Measurements from ENCODE around the gene CACNB2. TPM values are rescaled to one million over a fixed set of nuclear protein-coding genes. Genes with fewer than 3 reads are reported as not detected.

Gene CACNB2
- total and polyA plus RNA-seq, 2 donors (not counting 3 experiments of a cell fraction or from before 2014, with no cell fraction given), result not detected

DNA sequence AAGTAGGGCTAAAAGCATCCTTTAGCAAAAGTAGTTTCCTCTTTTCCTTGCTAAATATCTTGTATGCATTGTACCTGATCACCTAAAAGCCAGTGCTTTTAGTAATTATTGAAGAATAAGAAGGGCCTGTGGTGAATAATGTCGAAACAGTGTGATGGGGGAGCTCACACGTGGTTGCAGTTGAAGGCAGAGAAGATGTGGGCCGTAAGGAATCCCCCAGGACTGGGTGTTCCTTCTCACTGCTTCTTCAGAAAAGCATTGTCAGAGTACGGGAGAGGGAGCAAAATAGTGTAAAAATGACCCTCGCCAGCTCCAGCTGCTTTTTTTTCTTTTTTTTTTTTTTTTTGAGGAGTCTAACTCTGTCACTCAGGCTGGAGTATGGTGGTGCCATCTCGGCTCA lies 310.1 kb downstream of the CACNB2 start:
- Histone ChIP-seq H3K27ac (ENCODE audit: insufficient read depth, low read depth, low read length) (no peak overlapping the region), H3K4me1 (ENCODE audit: control insufficient read depth, extremely low read depth, insufficient read depth, low read length) (no peaks in the 10 kb centered on the region), H3K4me2 (ENCODE audit: insufficient read depth, low read length) (no peak overlapping the region), H3K27me3 (ENCODE audit: control insufficient read depth in 2 of 2, insufficient read depth in 2 of 2, low read length in 2 of 2) (no peaks in the 10 kb centered on the region), H3K79me2 (ENCODE audit: control insufficient read depth, insufficient read depth, low read length) (no peaks in the 10 kb centered on the region), H2AFZ (ENCODE audit: low read depth, low read length) (no peak overlapping the region), H3K9me3 (replicated peaks; ENCODE audit: control insufficient read depth, insufficient read depth, low read length) (no peaks in the 10 kb centered on the region), H3K9me1 (replicated peaks; ENCODE audit: control insufficient read depth, extremely low read depth, insufficient read depth, low read length) (no peaks in the 10 kb centered on the region), H3K9ac (replicated peaks; ENCODE audit: extremely low read depth, insufficient read depth, low read length) (no peak overlapping the region), H3K36me3 (ENCODE audit: control insufficient read depth in 2 of 2, extremely low read depth in 1 of 2, insufficient read depth in 2 of 2, low read length in 2 of 2) (no peaks in the 10 kb centered on the region), H4K20me1 (replicated peaks; ENCODE audit: control insufficient read depth, extremely low read depth, insufficient read depth, low read length) (no peaks in the 10 kb centered on the region), H3K4me3 (replicated peaks in 1 of 3; ENCODE audit: insufficient read depth in 1 of 3, low read depth in 1 of 3, low read length in 3 of 3) (no peak overlapping the region)
- FAIRE-seq (no peak), DNase-seq (ENCODE audit: low read depth, low spot score) (no peak)
- ChIA-PET POLR2A (no interaction called here), CTCF (no interaction called here)
- BruUV-seq (replicated peaks), result no TSS peak
- TF ChIP-seq GATA2 (IDR thresholded peaks at IDR 0.05; ENCODE audit: insufficient read depth, insufficient read length, low read depth, low read length) (no peak), POLR2AphosphoS5 (IDR thresholded peaks at IDR 0.05; ENCODE audit: insufficient read depth, low read depth, low read length) (no peak), FOS (IDR thresholded peaks at IDR 0.05; ENCODE audit: borderline replicate concordance, insufficient read depth, low read length) (no peak), POLR2A (IDR thresholded peaks at IDR 0.05; ENCODE audit: low read depth, low read length) (no peak), MYC (IDR thresholded peaks at IDR 0.05; ENCODE audit: low read depth, low read length) (no peak), EZH2 (IDR thresholded peaks at IDR 0.05; ENCODE audit: borderline replicate concordance, low read depth, low read length, severe bottlenecking) (no peak), JUN (IDR thresholded peaks at IDR 0.05; ENCODE audit: borderline replicate concordance, insufficient read depth, insufficient read length, low read depth) (no peak)
- TF ChIP-seq, protein P1, sequence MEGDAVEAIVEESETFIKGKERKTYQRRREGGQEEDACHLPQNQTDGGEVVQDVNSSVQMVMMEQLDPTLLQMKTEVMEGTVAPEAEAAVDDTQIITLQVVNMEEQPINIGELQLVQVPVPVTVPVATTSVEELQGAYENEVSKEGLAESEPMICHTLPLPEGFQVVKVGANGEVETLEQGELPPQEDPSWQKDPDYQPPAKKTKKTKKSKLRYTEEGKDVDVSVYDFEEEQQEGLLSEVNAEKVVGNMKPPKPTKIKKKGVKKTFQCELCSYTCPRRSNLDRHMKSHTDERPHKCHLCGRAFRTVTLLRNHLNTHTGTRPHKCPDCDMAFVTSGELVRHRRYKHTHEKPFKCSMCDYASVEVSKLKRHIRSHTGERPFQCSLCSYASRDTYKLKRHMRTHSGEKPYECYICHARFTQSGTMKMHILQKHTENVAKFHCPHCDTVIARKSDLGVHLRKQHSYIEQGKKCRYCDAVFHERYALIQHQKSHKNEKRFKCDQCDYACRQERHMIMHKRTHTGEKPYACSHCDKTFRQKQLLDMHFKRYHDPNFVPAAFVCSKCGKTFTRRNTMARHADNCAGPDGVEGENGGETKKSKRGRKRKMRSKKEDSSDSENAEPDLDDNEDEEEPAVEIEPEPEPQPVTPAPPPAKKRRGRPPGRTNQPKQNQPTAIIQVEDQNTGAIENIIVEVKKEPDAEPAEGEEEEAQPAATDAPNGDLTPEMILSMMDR (IDR thresholded peaks at IDR 0.05; ENCODE audit: extremely low read depth in 1 of 2, insufficient read depth in 1 of 2, low read depth in 1 of 2, low read length in 2 of 2), result no peak
- TF ChIP-seq, protein P2, sequence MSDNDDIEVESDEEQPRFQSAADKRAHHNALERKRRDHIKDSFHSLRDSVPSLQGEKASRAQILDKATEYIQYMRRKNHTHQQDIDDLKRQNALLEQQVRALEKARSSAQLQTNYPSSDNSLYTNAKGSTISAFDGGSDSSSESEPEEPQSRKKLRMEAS (IDR thresholded peaks at IDR 0.05; ENCODE audit: insufficient read depth, insufficient read length), result no peak
- intact Hi-C loops (cut with micrococcal nuclease), result no loop called here
- dilution Hi-C loops (cut with MboI; ENCODE audit: extremely low pct_ligation_motif_present, low sequenced_read_pairs), result no loop called here

Measured in endothelial cell of umbilical vein (primary cell).